ENCODE measurements around the gene OPHN1. TPM values are rescaled to one million over a fixed set of nuclear protein-coding genes. Genes with fewer than 3 reads are reported as not detected.
A peak's percentile ranks its signal among the peaks of the same experiment; 100 is the strongest.

OPHN1 gene
- total RNA-seq, 3 donors from 2014 or later, result 0.08 to 0.33 (median 0.11) TPM

DNA sequence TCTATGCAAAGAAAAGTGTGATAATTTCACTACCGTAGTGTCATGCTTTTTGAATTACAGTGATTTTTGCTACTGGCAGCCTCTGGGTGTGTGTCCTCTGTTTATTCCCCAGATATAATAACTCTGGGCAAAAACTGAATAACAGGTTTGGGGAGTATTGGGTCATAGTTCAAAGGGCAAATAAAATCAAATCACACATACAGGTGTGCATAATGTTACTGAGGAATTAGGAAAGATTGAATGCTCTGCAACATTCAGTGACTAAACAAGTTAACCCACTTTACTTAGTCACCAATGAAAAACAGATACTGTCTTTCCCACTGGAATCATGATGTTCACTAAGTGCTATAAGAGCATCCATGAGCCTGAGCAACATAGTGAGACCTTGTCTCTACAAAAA, 224.3 kb downstream of the OPHN1 start:
- ATAC-seq (no peak), DNase-seq (no peak)
- Mint-ChIP-seq H3K27me3 (ENCODE audit: low read depth) (peaks cover 2% of the 10 kb centered on the region), H3K4me3 (no peak overlapping the region), H3K4me1 (ENCODE audit: low read depth) (no peaks in the 10 kb centered on the region), H3K9me3 (no peaks in the 10 kb centered on the region), H3K36me3 (ENCODE audit: insufficient read depth) (no peaks in the 10 kb centered on the region)

GRCh38 chrX:68204521-68205038, 228.7 kb downstream of the OPHN1 start:
- DNase-seq (no peak), ATAC-seq (no peak)
- Mint-ChIP-seq H3K36me3 (ENCODE audit: insufficient read depth) (no peaks in the 10 kb centered on the region), H3K4me1 (ENCODE audit: low read depth) (no peaks in the 10 kb centered on the region), H3K4me3 (no peak overlapping the region), H3K27me3 (ENCODE audit: low read depth) (peaks cover 2% of the 10 kb centered on the region), H3K9me3 (no peaks in the 10 kb centered on the region)

- no peak for ATAC-seq
- Mint-ChIP-seq H3K36me3 (ENCODE audit: insufficient read depth) (no peaks in the 10 kb centered on the region), H3K27me3 (ENCODE audit: low read depth) (peaks cover 2% of the 10 kb centered on the region), H3K4me1 (ENCODE audit: low read depth) (no peaks in the 10 kb centered on the region), H3K9me3 (no peaks in the 10 kb centered on the region), H3K4me3 (no peak overlapping the region)
- DNase-seq, result no peak
Observed at GRCh38 chrX:68203646-68204045, 229.6 kb downstream of the OPHN1 start.

DNA sequence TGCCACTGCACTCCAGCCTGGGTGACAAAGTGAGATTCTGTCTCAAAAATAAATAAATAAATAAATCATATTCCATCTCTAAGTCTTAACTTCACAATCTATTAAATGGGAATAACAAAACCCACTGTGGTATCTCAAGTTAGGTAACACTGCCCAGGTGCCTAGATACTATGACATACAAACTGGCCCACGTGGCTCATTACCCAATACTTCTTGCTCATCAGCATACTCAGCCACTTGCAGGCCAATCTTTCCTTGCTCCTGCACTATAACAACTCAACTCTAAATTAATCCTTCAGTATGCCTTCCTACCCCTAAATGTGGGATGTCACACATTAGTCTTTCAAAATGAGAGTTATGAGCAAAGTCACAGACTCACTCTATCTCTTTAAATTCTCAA, 230.1 kb downstream of the OPHN1 start:
- Mint-ChIP-seq H3K4me1 (ENCODE audit: low read depth) (no peaks in the 10 kb centered on the region), H3K27me3 (ENCODE audit: low read depth) (peaks cover 2% of the 10 kb centered on the region), H3K4me3 (no peak overlapping the region), H3K9me3 (no peaks in the 10 kb centered on the region), H3K36me3 (ENCODE audit: insufficient read depth) (no peaks in the 10 kb centered on the region)
- DNase-seq, result no peak
- ATAC-seq, result no peak

GRCh38 chrX:68199062-68199848, 234.0 kb downstream of the OPHN1 start:
- ATAC-seq (no peak), DNase-seq (no peak)
- no peaks in the 10 kb centered on the region for H3K4me1 Mint-ChIP-seq (ENCODE audit: low read depth)
- no peaks in the 10 kb centered on the region for H3K36me3 Mint-ChIP-seq (ENCODE audit: insufficient read depth)
- H3K4me3 Mint-ChIP-seq, result no peak overlapping the region
- no peaks in the 10 kb centered on the region for H3K9me3 Mint-ChIP-seq
- H3K27me3 Mint-ChIP-seq (ENCODE audit: low read depth), result no peaks in the 10 kb centered on the region

DNA sequence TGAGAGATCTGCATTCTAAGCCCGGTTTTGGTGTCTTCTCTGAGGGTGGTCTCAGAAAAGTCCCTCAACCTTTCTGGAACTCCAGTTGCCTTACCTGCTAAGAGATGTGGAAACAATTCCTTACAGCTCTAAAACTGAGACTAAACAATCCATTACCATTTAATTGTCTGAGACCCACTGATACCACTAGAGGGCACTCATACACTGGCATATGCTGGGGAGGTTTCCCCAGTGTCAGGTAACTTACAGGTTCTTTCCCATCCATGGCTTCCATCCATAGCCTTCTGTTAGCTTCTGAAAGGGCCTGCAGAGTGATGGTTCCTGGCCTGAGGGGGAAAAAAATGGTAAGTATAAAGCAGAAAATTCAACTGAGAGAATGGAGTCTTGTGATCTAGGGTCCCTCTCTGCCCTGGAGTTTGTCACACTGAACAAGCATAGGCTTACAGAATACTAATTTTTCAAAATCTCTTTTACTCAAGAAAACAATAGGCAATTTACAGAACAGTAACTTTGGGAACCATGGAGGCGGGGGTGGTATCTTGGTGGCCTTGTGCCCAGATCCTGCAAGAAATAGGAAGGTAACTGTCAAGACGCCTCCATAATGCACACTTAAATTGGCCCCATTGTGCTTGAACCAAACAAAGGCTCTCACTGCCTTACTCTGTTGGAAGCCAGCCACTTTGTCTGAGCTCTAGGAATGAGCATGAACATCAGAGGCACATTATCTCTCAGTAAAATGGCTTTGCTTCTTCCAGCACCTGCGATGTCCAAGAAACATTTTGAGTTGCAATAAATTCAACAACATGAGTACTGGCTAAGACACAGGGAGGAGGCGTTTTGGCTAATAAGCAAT, 236.1 kb downstream of the OPHN1 start:
- Mint-ChIP-seq H3K4me1 (ENCODE audit: low read depth) (no peaks in the 10 kb centered on the region), H3K27me3 (ENCODE audit: low read depth) (no peaks in the 10 kb centered on the region), H3K9me3 (no peaks in the 10 kb centered on the region), H3K36me3 (ENCODE audit: insufficient read depth) (no peaks in the 10 kb centered on the region), H3K4me3 (no peak overlapping the region)
- DNase-seq (no peak), ATAC-seq (peak in 1 of 2 donors; percentile 52)

- DNase-seq (no peak), ATAC-seq (no peak)
- no peaks in the 10 kb centered on the region for H3K9me3 Mint-ChIP-seq
- no peaks in the 10 kb centered on the region for H3K27me3 Mint-ChIP-seq (ENCODE audit: low read depth)
- H3K36me3 Mint-ChIP-seq (ENCODE audit: insufficient read depth), result no peaks in the 10 kb centered on the region
- no peaks in the 10 kb centered on the region for H3K4me1 Mint-ChIP-seq (ENCODE audit: low read depth)
- no peak overlapping the region for H3K4me3 Mint-ChIP-seq
Observed at GRCh38 chrX:68195561-68195960, 237.7 kb downstream of the OPHN1 start.

GRCh38 chrX:68193786-68194185, 239.5 kb downstream of the OPHN1 start:
- no peak for ATAC-seq
- no peak for DNase-seq
- H3K4me3 Mint-ChIP-seq, result no peak overlapping the region
- H3K36me3 Mint-ChIP-seq (ENCODE audit: insufficient read depth), result no peaks in the 10 kb centered on the region
- no peaks in the 10 kb centered on the region for H3K9me3 Mint-ChIP-seq
- no peaks in the 10 kb centered on the region for H3K4me1 Mint-ChIP-seq (ENCODE audit: low read depth)
- no peaks in the 10 kb centered on the region for H3K27me3 Mint-ChIP-seq (ENCODE audit: low read depth)

GRCh38 chrX:68193234-68193633, 240.1 kb downstream of the OPHN1 start:
- Mint-ChIP-seq H3K4me1 (ENCODE audit: low read depth) (no peaks in the 10 kb centered on the region), H3K27me3 (ENCODE audit: low read depth) (no peaks in the 10 kb centered on the region), H3K4me3 (no peak overlapping the region), H3K36me3 (ENCODE audit: insufficient read depth) (no peaks in the 10 kb centered on the region), H3K9me3 (no peaks in the 10 kb centered on the region)
- no peak for ATAC-seq
- no peak for DNase-seq

GRCh38 chrX:68190799-68191198, 242.5 kb downstream of the OPHN1 start:
- Mint-ChIP-seq H3K27me3 (ENCODE audit: low read depth) (no peaks in the 10 kb centered on the region), H3K4me1 (ENCODE audit: low read depth) (no peaks in the 10 kb centered on the region), H3K9me3 (no peaks in the 10 kb centered on the region), H3K36me3 (ENCODE audit: insufficient read depth) (no peaks in the 10 kb centered on the region), H3K4me3 (no peak overlapping the region)
- DNase-seq (no peak), ATAC-seq (no peak)

GRCh38 chrX:68186552-68187262, 246.6 kb downstream of the OPHN1 start:
- peaks cover 8% of the 10 kb centered on the region for H3K4me1 Mint-ChIP-seq (ENCODE audit: low read depth)
- peaks cover 3% of the 10 kb centered on the region for H3K27me3 Mint-ChIP-seq (ENCODE audit: low read depth)
- H3K36me3 Mint-ChIP-seq (ENCODE audit: insufficient read depth), result no peaks in the 10 kb centered on the region
- H3K4me3 Mint-ChIP-seq, result no peak overlapping the region
- ATAC-seq (no peak), DNase-seq (no peak)
- no peaks in the 10 kb centered on the region for H3K9me3 Mint-ChIP-seq

GRCh38 chrX:68185161-68185560, 248.1 kb downstream of the OPHN1 start:
- ATAC-seq (no peak), DNase-seq (no peak)
- peaks cover 3% of the 10 kb centered on the region for H3K27me3 Mint-ChIP-seq (ENCODE audit: low read depth)
- H3K9me3 Mint-ChIP-seq, result no peaks in the 10 kb centered on the region
- no peaks in the 10 kb centered on the region for H3K36me3 Mint-ChIP-seq (ENCODE audit: insufficient read depth)
- no peak overlapping the region for H3K4me3 Mint-ChIP-seq
- peaks cover 11% of the 10 kb centered on the region for H3K4me1 Mint-ChIP-seq (ENCODE audit: low read depth)

DNA sequence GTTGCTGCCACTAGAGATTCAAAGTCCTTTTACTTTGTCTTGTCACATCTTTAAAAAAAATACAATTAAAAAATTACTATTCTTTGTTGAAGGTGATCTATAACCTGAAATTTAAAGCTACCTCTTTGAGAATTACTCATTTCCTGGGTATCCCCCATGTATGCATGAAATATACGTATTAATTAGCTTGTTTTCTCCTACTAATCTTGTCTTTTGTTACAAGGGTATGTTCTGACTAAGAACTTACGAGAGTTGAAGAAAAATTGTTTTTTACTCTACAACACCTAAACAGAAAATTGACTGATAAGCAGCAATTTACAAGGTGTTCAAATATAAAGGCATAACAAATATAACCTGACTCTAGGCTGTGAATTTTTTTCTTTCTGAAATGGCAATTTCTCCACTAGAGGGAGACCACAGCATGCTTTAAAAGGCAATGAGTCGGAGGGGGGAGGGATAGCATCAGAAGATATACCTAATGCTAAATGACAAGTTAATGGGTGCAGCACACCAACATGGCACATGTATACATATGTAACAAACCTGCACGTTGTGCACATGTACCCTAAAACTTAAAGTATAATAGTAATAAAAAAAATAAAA, 249.6 kb downstream of the OPHN1 start:
- H3K4me3 Mint-ChIP-seq, result no peak overlapping the region
- peaks cover 15% of the 10 kb centered on the region for H3K4me1 Mint-ChIP-seq (ENCODE audit: low read depth)
- ATAC-seq, result peak; percentile 40 to 46
- H3K27me3 Mint-ChIP-seq (ENCODE audit: low read depth), result peaks cover 3% of the 10 kb centered on the region
- no peaks in the 10 kb centered on the region for H3K36me3 Mint-ChIP-seq (ENCODE audit: insufficient read depth)
- H3K9me3 Mint-ChIP-seq, result no peaks in the 10 kb centered on the region
- no peak for DNase-seq

DNA sequence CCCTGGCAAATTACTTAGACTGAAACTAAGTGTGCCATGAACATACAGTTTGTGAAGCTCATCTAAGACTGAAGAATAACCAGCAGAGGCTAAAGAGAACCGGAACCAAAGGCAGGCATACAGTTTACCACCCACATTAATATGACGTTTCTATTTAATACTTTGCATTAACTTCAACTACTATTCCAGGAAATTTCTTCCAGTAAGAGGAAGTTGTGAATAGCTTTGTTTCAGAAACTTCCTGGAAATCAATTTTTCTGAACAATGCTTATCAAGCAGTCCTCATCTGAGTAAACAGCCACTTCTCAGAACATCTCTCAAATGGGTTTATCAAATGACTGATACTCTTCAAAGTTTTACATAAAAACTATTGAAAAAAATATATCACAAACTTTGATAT, 252.7 kb downstream of the OPHN1 start:
- peaks cover 9% of the 10 kb centered on the region for H3K9me3 Mint-ChIP-seq
- ATAC-seq (no peak), DNase-seq (no peak)
- no peak overlapping the region for H3K4me3 Mint-ChIP-seq
- H3K4me1 Mint-ChIP-seq (ENCODE audit: low read depth), result peaks cover 17% of the 10 kb centered on the region
- H3K36me3 Mint-ChIP-seq (ENCODE audit: insufficient read depth), result no peaks in the 10 kb centered on the region
- H3K27me3 Mint-ChIP-seq (ENCODE audit: low read depth), result peaks cover 3% of the 10 kb centered on the region

Data from activated T-cell treated with anti-CD3 and anti-CD28 coated beads, Interleukin-2, amount 50 U/mL, for 4 hours (primary cell).